Fibroblast of lung (primary cell): Measurements from ENCODE around the gene PNPLA3. TPM values are rescaled to one million over a fixed set of nuclear protein-coding genes. Genes with fewer than 3 reads are reported as not detected.

Source experiments
- DNase-seq, 2 donors: peaks; one replicate each; pipeline versions ENCODE4 v3.0.0 to v3.0.0-alpha.2; 2010; ENCODE audit warnings: low read depth in 2 of 2
- H2AFZ ChIP-seq: 2 replicates; pipeline ENCODE4 v1.5.1; 2012; ENCODE audit warnings: low read length, control low read depth, inconsistent platforms
- H3K27ac ChIP-seq: 2 replicates; pipeline ENCODE4 v1.5.1; 2011; ENCODE audit warnings: low read length, control low read depth; ENCODE audit not compliant: insufficient read depth
- H3K27me3 ChIP-seq: 2 replicates; pipeline ENCODE4 v1.5.1; 2011; ENCODE audit warnings: mild to moderate bottlenecking, low read length; ENCODE audit not compliant: control insufficient read depth, insufficient read depth
- H3K36me3 ChIP-seq: 2 replicates; pipeline ENCODE4 v1.5.1; 2011; ENCODE audit warnings: low read length; ENCODE audit not compliant: control insufficient read depth, insufficient read depth
- H3K4me1 ChIP-seq: 2 replicates; pipeline ENCODE4 v1.5.1; 2011; ENCODE audit warnings: low read length; ENCODE audit not compliant: control insufficient read depth, insufficient read depth; ENCODE audit errors: extremely low read depth
- H3K4me2 ChIP-seq: 2 replicates; pipeline ENCODE4 v1.5.1; 2011; ENCODE audit warnings: low read length, control low read depth; ENCODE audit not compliant: insufficient read depth; ENCODE audit errors: extremely low read depth
- H3K4me3 ChIP-seq, 4 experiments: fragments of 200-600 bp in 1 of 4; sonication (generic) in 1 of 4; replicated peaks in 1 of 4; 2 replicates each; pipeline ENCODE4 v1.5.1; 2011 to 2016; ENCODE audit warnings: low read length in 4 of 4, low read depth in 3 of 4, mild to moderate bottlenecking in 3 of 4, control low read depth in 2 of 4, inconsistent platforms in 1 of 4, mixed read lengths in 1 of 4; ENCODE audit not compliant: insufficient read depth in 1 of 4; ENCODE audit errors: control extremely low read depth in 1 of 4
- H3K79me2 ChIP-seq: 2 replicates; pipeline ENCODE4 v1.5.1; 2012; ENCODE audit warnings: mild to moderate bottlenecking, low read length, inconsistent platforms; ENCODE audit not compliant: control insufficient read depth, insufficient read depth
- H3K9ac ChIP-seq: 2 replicates; pipeline ENCODE4 v1.5.1; 2011; ENCODE audit warnings: mild to moderate bottlenecking, low read length, control low read depth; ENCODE audit not compliant: insufficient read depth
- H3K9me3 ChIP-seq: 2 replicates; pipeline ENCODE4 v1.5.1; 2012; ENCODE audit warnings: low read depth, low read length; ENCODE audit not compliant: control insufficient read depth, insufficient read depth
- H4K20me1 ChIP-seq: 2 replicates; pipeline ENCODE4 v1.5.1; 2011; ENCODE audit warnings: low read length; ENCODE audit not compliant: control insufficient read depth, insufficient read depth; ENCODE audit errors: extremely low read depth
- CTCF ChIP-seq, 2 donors: IDR thresholded peaks in 1 of 2; conservative IDR thresholded peaks in 1 of 2; 1 replicate in 1 of 2; 2 replicates in 1 of 2; pipeline ENCODE4 v1.5.1; 2011 to 2012; ENCODE audit warnings: low read length in 2 of 2, control low read depth in 1 of 2, inconsistent platforms in 1 of 2, low read depth in 1 of 2, mild to moderate bottlenecking in 1 of 2
- EZH2 ChIP-seq: IDR thresholded peaks from 2 replicates; pipeline ENCODE4 v1.5.1; 2012; ENCODE audit warnings: low read length, control low read depth, mild to moderate bottlenecking; ENCODE audit errors: missing control alignments
- polyA plus RNA-seq, 2 donors: library from polyadenylated mRNA; depleted of rRNA in 1 of 2; stranded (reverse) in 1 of 2; unstranded in 1 of 2; fragments of >200 nt; gene quantifications; 2 replicates each; pipeline ENCODE4 v1.2.1, GENCODE V29; 2011 to 2012; ENCODE audit warnings: missing spikeins in 1 of 2
- total RNA-seq: library from RNA; depleted of rRNA; stranded (reverse); fragments of >200 nt; gene quantifications from 2 replicates; pipeline ENCODE4 v1.2.1, GENCODE V29; 2014

The PNPLA3 gene
- total and polyA plus RNA-seq, 2 donors (not counting 1 experiment from before 2014, with no cell fraction given) = 6.8 to 12.6 TPM

- H3K79me2 ChIP-seq = no peaks in the 10 kb centered on the region
- no peaks in the 10 kb centered on the region for H4K20me1 ChIP-seq
- TF ChIP-seq EZH2 (no peak), CTCF (conservative IDR thresholded peaks at IDR 0.05 in 1 of 2, IDR thresholded peaks at IDR 0.05 in 1 of 2; ENCODE audit: low read depth in 1 of 2, low read length in 2 of 2) (no peak)
- H3K4me2 ChIP-seq = no peak overlapping the region
- no peak overlapping the region for H3K27ac ChIP-seq
- no peak for DNase-seq
- no peaks in the 10 kb centered on the region for H3K9me3 ChIP-seq
- H3K36me3 ChIP-seq = peaks cover 12% of the 10 kb centered on the region
- H2AFZ ChIP-seq = no peak overlapping the region
- no peak overlapping the region for H3K9ac ChIP-seq
- no peak overlapping the region for H3K4me3 ChIP-seq
- no peaks in the 10 kb centered on the region for H3K27me3 ChIP-seq
- H3K4me1 ChIP-seq = no peaks in the 10 kb centered on the region
Measured at GRCh38 chr22:43980996-43981395, 57.4 kb downstream of the PNPLA3 start.

- no peaks in the 10 kb centered on the region for H3K79me2 ChIP-seq
- H3K9ac ChIP-seq = no peak overlapping the region
- peaks cover 8% of the 10 kb centered on the region for H3K36me3 ChIP-seq
- H2AFZ ChIP-seq = no peak overlapping the region
- H3K27ac ChIP-seq = no peak overlapping the region
- no peaks in the 10 kb centered on the region for H3K9me3 ChIP-seq
- H3K27me3 ChIP-seq = no peaks in the 10 kb centered on the region
- no peaks in the 10 kb centered on the region for H3K4me1 ChIP-seq
- DNase-seq = no peak
- no peak overlapping the region for H3K4me3 ChIP-seq
- TF ChIP-seq EZH2 = no peak
- no peak for TF ChIP-seq CTCF (conservative IDR thresholded peaks at IDR 0.05 in 1 of 2, IDR thresholded peaks at IDR 0.05 in 1 of 2; ENCODE audit: low read depth in 1 of 2, low read length in 2 of 2)
- H4K20me1 ChIP-seq = no peaks in the 10 kb centered on the region
- H3K4me2 ChIP-seq = no peak overlapping the region
Measured at GRCh38 chr22:43983808-43984207, 60.2 kb downstream of the PNPLA3 start.

- TF ChIP-seq EZH2 = no peak
- Histone ChIP-seq H2AFZ (no peak overlapping the region), H3K4me3 (no peak overlapping the region), H3K9ac (no peak overlapping the region), H3K4me2 (no peak overlapping the region), H3K4me1 (no peaks in the 10 kb centered on the region), H3K9me3 (no peaks in the 10 kb centered on the region), H3K36me3 (peaks cover 6% of the 10 kb centered on the region), H4K20me1 (no peaks in the 10 kb centered on the region), H3K79me2 (no peaks in the 10 kb centered on the region), H3K27ac (no peak overlapping the region), H3K27me3 (no peaks in the 10 kb centered on the region)
- no peak for DNase-seq
Measured at GRCh38 chr22:43985532-43985931, 61.9 kb downstream of the PNPLA3 start.
